HG03139 (cell line): Measurements from ENCODE around the gene CPLX4.
A peak's percentile ranks its signal among the peaks of the same experiment; 100 is the strongest.

ENCODE experiments used
- ATAC-seq: cut with Tn5 transposase; IDR thresholded peaks from one replicate; pipeline ENCODE4 v1.9.1; 2021; ENCODE audit not compliant: unreplicated experiment

Gene CPLX4, protein sequence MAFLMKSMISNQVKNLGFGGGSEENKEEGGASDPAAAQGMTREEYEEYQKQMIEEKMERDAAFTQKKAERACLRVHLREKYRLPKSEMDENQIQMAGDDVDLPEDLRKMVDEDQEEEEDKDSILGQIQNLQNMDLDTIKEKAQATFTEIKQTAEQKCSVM

DNA sequence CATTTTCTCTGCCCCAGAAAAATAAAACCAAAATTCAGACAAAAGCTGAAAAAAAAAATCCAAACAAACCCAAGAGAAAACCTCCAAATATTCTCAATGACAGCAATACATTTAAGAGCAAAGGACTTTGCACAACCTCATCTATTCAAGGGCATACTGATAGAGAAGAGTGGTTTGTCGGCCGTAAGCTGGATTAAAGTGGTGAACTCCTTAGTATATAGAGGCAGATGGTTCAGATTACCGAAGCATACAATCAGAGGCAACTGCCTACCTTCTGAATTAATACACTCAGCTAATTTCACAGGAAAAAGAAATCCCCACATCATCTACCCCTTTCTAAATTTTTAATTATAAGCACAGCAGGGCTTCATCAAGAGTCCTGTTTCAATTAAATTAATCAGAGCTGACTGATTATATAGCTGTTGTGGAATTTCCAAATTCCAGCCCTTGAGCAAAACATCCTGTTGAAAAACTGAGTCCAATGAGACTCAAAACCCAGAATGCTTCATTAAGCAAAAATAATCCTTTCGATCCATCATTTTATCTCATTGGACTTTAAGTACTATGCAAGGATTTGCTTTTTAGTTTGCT is at the start of gene CPLX4:
Gene CPLX4, minus strand, starts transcription at position 190 of the 591 bp plus-strand sequence. Its CDS starts 187 bp downstream, at position 3.
- ATAC-seq: no peak

GRCh38 chr18:59360381-59360780 is 41.9 kb upstream of the CPLX4 start:
- ATAC-seq: no peak

DNA sequence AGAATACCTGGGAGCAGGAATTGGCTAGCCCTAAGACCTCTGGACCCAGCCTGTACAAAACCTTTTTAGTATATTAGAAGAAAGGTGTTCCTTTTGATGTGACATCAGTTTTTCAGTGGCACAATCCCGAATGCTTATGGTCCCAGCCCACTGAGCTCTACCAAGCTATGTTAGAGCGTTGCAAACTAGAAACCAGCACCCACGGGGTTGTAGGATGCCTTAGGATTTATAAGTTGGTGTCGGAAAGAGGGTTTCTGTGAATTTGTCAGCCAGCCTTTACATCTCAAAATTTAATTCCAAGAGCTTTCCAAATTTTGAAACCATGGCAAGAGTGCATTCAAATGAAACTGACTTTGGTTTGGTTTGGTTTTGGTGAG is 41.1 kb upstream of the CPLX4 start:
- peak; percentile 7 for ATAC-seq

- peak; percentile 95 for ATAC-seq
Measured at GRCh38 chr18:59358712-59359575, 40.5 kb upstream of the CPLX4 start, which contains the start of gene LMAN1. Gene LMAN1 (minus strand): TSS chr18:59359265. CDS start chr18:59359244, 21 bp downstream.

GRCh38 chr18:59358414-59358711 is 39.9 kb upstream of the CPLX4 start:
- ATAC-seq: no peak

DNA sequence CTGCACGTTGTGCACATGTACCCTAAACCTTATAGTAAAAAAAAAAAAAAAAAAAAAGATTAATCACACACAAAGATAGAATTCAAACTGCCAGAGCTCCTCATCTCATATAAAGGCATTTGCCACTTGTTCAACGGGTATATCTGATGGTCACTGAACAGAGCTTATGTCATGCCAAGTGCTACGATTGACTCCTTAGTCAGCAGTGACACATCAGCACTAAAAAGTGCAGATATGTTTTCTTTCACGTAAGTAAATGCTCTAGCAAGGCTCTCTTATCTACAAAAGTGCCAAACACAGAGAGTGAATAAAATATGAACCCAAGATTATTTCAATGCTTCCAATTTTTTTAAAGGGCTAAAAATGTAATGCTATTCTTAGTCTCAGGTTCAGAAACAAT is 39.5 kb upstream of the CPLX4 start:
- ATAC-seq: no peak

GRCh38 chr18:59354731-59355130 is 36.3 kb upstream of the CPLX4 start:
- no peak for ATAC-seq

DNA sequence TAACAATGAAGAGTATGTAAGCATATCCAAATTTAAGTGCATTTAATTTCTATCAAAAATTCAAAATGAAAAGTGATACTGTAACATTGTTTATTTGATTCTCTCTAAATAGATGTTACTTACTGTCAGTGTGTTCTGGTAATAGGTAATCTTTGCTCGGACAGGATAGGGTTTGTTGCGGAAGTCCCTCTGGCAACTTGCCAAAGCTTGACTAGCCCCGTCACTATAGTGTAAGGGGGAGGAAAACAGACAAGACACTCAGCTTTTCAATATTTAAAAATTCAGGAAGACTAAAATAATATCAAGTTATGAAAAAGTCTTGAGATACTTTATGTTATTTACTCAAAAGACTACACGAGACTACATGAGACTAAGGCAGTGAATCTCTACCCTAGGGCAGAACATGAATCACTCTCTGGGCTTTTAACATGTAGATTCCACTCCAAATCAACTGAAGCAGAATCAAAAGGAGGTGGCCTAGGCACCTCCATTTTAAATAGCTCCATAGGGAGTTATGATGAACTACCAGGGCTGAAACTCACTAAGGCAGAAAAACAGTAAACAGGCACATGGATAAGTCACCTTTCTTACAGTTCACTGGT is 34.7 kb upstream of the CPLX4 start:
- no peak for ATAC-seq

GRCh38 chr18:59352250-59352855 is 33.9 kb upstream of the CPLX4 start:
- ATAC-seq: no peak

DNA sequence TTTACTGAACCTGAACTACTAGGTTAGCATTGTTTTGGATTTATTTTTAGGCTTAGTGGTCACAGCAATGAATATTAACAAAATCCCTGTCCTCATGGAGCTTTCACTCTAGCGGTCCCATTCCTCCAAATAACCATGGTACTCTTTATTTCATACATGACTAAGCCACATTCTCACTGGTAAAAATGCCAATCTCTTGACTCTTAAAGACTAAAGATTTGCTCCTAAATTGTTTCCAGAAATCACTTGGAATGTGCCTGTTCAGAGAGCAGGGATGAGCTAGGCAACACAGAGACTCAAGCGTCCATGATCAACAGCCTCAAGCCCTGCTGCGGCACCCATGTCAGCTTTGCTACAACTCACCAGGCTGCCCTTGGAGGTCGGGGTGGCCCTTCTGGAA is 27.1 kb upstream of the CPLX4 start:
- no peak for ATAC-seq

DNA sequence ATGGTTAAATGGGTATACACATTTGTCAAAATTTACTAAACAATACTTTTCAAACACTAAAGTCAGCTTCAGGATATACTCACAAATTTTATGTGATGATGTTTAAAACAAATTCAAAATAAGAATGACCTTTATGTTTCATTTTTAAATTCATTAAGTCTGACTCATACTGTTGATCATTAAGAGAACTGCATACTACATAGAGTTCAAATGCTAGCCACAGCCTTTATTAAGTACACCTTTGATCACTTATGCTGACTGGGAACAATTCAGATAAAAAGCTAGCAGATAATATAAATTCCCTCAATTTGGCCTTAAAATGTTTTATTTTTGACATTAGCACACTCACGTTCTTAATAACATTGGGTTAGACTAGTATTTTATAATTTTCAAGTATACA is 26.5 kb upstream of the CPLX4 start:
- ATAC-seq: no peak

GRCh38 chr18:59343926-59344325 is 25.5 kb upstream of the CPLX4 start:
- no peak for ATAC-seq

- ATAC-seq: no peak
Measured at GRCh38 chr18:59340817-59341216, 22.4 kb upstream of the CPLX4 start.

GRCh38 chr18:59340312-59340711 is 21.9 kb upstream of the CPLX4 start:
- ATAC-seq: no peak

DNA sequence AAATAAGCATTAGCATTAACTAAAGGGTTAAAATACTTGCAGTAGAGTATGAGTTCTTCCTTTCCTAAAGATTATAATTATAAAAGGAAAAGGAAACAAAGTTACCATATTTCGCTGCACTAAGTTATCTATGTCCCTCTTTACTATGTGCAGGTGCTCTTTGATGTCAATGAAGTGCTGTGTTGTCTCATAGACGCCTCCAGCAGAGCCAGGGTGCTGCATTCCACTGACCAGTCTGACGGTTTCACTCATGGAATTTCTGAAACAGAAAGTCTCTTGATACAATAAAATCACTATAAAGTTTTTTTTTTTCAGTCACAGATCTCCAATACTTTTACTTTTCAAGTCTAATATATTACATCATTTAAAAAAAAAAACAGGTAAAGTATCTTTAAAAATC is 14.5 kb upstream of the CPLX4 start:
- ATAC-seq: no peak

DNA sequence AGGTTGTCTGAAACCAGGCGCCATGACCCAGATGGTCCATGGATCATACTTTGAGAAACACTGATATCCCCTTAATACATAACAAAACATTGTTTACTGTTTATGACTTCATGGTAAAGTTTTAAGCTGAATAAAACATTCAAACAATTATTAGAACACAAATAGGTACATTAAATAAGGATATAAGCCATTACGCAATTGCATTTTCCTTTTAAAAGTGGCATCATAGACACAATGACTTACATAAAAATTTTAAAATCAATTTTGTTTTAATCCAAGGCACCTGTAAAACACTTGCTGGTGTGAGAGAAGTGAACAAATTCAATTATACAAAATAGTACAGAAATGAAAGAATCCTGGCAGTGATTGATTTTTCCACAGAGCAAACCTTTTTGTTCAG is 10.2 kb upstream of the CPLX4 start:
- ATAC-seq: no peak

GRCh38 chr18:59325965-59326364 is 7.5 kb upstream of the CPLX4 start:
- no peak for ATAC-seq

- no peak for ATAC-seq
Measured at GRCh38 chr18:59324623-59324971, 6.1 kb upstream of the CPLX4 start.

- ATAC-seq: no peak
Measured at GRCh38 chr18:59323931-59324622, 5.6 kb upstream of the CPLX4 start.

GRCh38 chr18:59311631-59312030 is 6.8 kb downstream of the CPLX4 start:
- no peak for ATAC-seq

- no peak for ATAC-seq
Measured at GRCh38 chr18:59308938-59309260, 9.6 kb downstream of the CPLX4 start.
